ENCODE measurements around the gene PDE6C. TPM values are rescaled to one million over a fixed set of nuclear protein-coding genes. Genes with fewer than 3 reads are reported as not detected.

Gene PDE6C
- total and polyA plus RNA-seq, 2 of the 8 experiments (the other 6 are each of a cell fraction or from before 2014, with no cell fraction given): not detected

GRCh38 chr10:93710333-93710909 is 98.1 kb downstream of the PDE6C start (continued):
- no peak for TF ChIP-seq POLR2AphosphoS5 (IDR thresholded peaks at IDR 0.05; ENCODE audit: low read depth, low read length)
- no peak for TF ChIP-seq RFX5 (IDR thresholded peaks at IDR 0.05; ENCODE audit: borderline replicate concordance, low read depth, low read length)
- TF ChIP-seq FOSL1 (IDR thresholded peaks at IDR 0.05; ENCODE audit: insufficient read depth, low read depth, low read length): no peak
- no peak for TF ChIP-seq E2F6 (IDR thresholded peaks at IDR 0.05)

All from H1 (cell line).